SKM-1 (cell line): Measurements from ENCODE around the gene SSBP2.

Experiments
- DNase-seq: peaks from one replicate; lab custom pipeline; 2025; ENCODE audit not compliant: unreplicated experiment; lab: John Stamatoyannopoulos, UW

SSBP2 gene

DNA sequence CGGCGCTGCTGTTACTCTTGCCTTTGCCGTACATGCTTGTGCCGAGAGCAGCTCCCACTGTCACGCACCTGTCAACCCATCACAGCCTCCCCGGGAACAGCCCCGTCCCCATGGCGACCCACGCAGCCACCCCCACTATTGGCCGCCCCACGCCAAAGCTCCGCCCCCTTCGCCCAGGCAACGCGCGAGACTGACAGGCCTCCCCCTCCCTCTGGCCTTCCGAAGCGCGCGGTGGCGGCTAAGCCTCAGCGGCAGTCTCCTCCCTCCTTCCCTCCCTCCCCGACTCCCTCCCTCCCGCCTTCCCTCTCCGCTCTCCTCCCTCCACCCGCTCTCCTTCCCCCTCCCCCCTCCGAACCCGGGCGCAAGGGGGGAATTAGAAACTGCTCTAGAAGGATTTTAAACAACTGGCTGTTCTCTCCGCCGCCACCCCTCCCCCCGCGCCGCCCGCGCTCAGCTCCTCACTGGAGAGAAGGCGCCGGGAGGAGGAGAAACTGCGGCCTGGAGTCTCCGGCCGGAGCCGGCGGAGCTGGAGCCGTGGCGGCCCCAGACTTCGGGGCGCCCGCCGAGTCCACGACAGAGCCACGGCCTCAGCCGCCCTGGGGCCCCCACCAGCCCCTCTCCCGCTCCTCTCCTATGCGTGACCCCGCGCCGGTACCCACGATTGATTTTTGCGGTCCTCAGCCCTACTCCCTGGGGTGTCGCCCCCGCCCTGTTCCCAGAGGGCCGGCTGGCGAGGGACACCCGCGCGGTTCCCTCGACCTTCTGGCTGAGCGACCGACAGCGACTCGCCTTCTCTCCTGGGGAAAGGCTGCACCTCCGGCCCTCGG lies at the start of gene SSBP2:
Gene SSBP2, minus strand, starts transcription at position 89 of the 827 bp plus-strand sequence. Its CDS starts 55 bp downstream, at position 34.
- peak; percentile 95 for DNase-seq

GRCh38 chr5:81795666-81796065 lies 44.8 kb upstream of the SSBP2 start:
- DNase-seq: no peak

DNA sequence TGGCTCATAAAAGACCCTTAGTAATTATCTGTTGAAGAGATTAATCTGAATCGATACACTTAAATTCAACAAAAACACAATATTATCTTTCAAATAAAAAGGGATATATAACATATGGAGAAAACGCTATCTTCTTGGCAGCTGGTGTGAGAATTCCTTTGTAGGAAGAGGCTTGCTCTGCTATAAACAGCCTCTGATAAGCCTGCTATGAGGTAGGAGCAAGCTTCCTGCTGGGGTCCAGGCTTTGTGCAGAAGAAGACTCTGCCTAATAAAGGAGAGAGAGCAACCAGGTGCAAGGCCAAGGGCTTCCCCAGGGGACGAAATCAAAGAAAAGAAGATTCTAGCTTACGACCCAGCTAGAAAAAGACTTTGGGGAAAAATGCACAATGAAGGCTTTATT lies 43.3 kb upstream of the SSBP2 start:
- DNase-seq: no peak

GRCh38 chr5:81790336-81790735 lies 39.4 kb upstream of the SSBP2 start:
- no peak for DNase-seq

- DNase-seq: no peak
These were observed 38.1 kb upstream of the SSBP2 start for GRCh38 chr5:81789033-81789432.

GRCh38 chr5:81788329-81788728 lies 37.4 kb upstream of the SSBP2 start:
- no peak for DNase-seq

DNA sequence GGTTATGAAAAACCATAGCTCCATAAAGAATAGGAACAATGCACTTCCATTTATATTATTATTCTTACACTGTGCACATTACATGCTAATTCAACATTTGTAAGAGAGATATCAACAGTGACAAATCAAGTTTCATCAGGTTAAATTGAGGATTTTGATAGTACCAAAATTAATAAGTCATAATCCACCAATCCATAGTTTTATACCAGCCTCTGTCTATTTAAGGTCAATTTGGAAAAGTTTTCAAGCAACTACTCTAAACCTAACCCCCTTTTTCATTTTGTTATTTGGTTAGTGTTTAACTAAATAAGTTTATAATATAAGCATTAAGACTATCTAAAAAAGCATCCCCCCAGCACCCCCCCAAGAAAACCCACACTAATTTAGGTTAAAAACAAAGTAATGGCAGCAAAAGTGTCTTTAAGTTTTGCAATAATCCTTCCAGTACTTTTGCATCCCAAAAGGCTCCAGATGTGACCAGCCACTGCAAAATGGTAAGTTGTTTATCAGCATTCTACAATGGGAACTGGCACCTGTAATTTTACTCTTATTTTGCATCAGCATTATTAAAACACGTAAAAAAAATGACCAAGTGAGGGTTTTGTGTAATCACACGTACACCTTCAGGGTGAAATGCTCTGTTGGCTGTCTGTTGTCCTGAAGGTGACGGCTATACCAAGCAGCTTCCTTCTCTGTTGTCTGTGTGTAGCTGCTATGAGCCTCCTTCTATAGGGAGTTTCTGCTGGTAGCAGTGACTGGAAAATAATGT lies 36.8 kb upstream of the SSBP2 start:
- DNase-seq: no peak

DNA sequence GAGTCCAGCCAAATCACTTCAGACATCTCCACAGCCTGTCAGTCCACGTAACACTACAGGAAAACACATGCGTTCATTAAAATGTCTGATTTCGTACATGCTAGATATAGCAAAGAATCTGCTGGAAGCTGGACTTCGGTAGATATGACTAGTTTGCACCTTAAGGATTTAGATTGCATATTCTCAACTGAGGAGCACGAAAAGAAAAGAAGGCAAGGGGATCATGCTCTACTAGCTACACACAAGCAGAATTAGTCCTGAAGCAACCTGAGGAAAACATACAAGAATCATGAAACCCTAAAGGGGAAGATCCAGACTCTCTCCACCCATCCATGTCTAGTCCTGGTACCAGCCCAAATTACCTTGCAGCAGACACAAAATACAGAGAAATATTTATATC lies 36.1 kb upstream of the SSBP2 start:
- DNase-seq: no peak

DNA sequence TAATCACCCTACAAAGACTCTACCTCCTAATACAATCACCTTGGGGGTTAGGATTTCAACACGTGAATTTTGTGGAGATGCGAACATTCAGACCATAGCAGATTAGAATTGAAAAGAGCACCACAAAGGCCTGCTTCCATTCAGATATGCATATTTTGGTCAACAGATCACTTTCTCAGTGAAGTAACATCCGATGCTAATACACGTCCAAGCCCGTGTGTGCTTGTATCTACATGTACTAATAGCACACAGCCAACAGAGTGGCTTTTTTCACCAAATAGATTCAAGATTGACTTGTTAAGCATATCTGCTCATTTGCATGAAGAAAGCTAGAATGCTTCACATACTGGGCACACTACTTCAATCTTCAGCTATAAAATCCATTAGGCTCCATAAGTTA lies 35.6 kb upstream of the SSBP2 start:
- no peak for DNase-seq

DNA sequence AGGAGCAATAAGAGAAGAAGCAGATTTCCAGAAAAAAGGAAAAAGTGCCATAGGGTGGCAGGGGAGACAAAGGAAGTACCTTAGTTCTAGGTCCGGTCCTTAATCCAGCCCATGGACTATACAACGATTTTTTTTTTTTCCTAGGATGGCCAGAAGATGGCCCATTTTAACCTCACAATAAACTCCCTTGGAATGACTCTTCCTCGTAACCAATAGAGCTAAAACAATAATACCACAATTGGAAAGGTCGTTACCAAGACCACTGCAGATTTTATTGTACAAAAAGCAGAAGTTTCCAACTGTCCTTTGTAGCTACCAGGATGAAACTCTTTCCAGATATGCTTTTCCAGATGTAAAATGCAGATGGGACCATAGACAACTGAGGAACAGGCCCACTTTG lies 34.4 kb upstream of the SSBP2 start:
- no peak for DNase-seq

DNA sequence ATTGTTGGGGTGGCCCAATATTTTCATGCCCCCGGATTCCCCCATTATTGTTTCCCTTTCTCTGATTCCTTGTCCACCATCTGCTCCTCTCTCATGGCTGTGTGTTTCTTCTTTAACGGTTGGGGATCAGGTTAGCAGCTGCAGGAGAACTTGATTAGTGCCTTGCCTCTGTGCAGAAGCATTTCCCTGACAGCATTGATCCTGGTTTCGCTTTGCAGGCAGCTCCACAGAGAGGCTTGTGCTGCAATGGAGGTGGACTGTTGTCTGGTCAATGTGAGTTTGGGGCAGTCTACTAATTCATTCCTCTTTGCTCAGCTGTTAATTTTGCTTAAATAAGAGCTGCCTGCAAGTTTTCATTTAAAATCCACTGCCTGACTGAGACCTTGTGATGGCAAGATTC lies 32.5 kb upstream of the SSBP2 start:
- DNase-seq: no peak

- DNase-seq: no peak
These were observed 31.9 kb upstream of the SSBP2 start for GRCh38 chr5:81782811-81783210.

DNA sequence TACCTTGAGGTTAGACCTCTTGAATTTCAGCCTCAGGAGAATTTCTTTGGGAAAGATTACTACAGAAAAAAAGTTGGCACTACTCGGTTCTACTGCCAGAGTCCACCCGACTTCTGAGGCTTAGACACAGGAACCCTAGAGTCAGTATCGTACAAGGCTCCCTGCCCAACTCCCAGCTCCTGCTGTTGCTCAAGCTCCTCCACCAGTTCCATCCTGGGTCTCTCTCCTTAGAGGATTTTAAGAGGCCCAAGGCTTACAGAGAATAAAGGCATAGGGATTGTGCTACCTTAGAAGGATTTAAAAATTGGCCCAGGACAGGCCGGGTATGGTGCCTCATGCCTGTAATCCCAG lies 29.0 kb upstream of the SSBP2 start:
- no peak for DNase-seq

DNA sequence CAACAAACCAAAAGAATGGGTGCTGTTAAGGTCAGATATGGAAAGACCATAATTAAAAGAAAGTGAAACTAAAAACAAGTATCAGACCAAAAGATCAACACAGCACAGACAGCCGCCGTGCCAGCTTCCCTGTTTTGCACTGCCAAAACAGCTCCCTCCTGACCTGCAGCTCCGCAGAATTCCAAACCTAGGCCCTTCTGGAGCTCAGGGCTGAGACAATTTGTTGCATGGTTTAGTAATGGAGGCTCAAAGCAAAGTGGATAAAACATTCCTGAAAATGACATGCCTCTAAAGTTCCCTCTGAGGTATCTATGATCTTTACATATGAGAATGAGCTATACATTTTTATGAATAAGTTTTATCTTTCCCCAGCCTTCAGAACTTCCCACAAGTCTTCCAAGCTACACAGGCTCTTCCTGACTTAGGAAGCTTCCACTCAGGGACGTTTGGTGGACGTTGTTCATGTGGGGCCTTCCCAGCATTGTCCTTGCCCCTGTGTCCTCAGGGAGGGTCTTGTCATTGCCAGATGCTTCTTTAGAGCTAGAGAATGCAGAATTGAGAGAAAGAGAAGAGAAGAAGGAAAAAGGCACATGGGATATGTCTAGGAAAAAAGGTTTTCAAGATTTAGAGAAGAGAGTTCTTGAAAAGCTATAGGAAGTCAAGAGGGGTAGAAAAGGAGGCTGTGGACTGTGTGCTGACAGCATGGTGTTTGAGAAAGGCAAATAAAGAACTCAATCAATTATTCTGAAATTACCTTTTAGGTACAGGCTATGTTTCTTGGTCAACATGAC lies 28.4 kb upstream of the SSBP2 start:
- no peak for DNase-seq

DNA sequence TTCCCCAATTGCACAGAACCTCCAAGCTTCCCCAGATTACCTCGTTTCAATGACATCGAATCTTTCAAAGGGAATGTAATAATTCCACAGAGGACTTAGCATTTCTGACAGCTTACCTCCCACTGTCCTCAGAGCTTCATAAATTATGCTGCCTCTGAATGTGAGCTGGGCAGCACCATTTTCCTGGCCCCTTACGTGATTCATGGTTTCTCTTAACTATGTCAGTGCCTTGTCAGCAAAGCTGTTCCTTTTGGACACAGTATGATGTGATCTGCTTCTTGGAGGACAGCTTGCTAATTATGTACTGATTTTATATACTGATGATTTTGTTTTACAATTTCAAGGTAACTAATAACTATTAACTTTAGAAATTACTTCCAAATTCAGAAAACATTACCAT lies 27.7 kb upstream of the SSBP2 start:
- DNase-seq: no peak

- DNase-seq: no peak
These were observed 25.4 kb upstream of the SSBP2 start for GRCh38 chr5:81776258-81776657.

DNA sequence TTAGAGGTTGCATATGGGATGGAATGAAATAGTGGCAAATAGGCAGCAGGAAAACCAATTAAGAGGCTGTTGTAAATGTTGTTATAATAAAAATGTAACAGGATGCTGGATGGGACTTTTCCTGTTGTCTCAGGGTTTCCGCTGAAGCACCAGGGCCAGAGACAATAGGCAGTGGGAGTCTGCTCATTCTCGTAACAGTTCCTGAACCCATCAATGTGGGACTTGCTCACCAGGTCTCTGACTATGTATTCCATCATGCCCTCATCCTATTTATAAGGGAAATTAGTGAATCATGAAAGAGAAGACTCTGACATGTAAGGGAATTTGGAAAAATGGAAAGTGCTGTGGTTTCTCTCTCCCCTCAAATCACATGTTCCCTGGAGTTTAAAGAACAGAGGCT lies 23.5 kb upstream of the SSBP2 start:
- DNase-seq: no peak

- no peak for DNase-seq
These were observed 22.7 kb upstream of the SSBP2 start for GRCh38 chr5:81773574-81773973.

DNA sequence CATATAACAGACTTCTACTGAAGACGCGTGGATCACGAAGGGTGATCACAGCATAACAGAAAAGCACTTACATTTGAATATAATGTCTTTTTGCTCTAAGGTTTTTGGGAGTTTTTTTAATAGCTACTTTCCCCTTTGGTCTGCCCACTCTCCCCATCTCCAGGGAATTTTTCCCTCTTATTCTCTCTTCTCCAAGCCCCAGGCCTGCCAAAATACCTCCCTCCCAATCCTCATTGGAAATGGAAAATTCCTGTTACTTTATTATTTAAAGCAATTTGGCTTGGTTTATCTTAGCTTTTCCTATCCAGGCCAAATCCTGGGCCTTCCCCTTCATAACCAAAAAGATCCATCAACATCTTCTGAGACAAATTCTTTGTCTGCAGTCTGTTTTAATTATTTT lies 22.3 kb upstream of the SSBP2 start:
- no peak for DNase-seq

GRCh38 chr5:81772488-81772887 lies 21.6 kb upstream of the SSBP2 start:
- no peak for DNase-seq

DNA sequence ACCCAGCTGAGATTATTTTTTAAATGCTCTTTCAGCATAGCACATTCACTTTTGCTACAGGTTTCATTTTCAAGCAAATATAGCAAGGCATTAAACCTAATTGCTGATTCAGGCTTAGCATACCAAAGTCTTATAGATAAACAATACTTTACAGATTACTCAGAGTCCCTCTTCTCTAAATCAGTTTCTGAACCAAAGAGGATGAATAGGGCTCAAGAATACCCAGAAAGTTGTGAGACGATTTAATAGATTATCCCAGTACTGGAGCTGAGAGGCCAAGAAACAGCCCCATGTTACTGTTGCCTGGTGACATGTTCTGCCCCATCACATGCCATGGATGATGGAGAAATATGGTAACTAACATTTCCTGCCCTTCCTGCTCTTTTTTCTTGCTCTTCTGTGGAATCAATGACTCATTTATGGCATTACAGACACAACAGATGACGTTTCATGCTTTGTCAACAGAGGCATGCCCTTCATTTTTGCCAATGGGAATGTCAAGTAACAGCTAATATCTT lies 18.1 kb upstream of the SSBP2 start:
- DNase-seq: no peak

- no peak for DNase-seq
These were observed 17.0 kb upstream of the SSBP2 start for GRCh38 chr5:81767938-81768337.
